NB4 (cell line): ENCODE measurements around the gene ZNF841.

Experiments used
- MYC ChIP-seq: IDR thresholded peaks from 2 replicates; pipeline ENCODE4 v1.6.1; 2011; ENCODE audit warnings: low read depth, low read length
- POLR2A ChIP-seq: IDR thresholded peaks from 2 replicates; pipeline ENCODE4 v1.6.1; 2011; ENCODE audit warnings: mild to moderate bottlenecking; ENCODE audit not compliant: insufficient read length; ENCODE audit errors: extremely low read depth
- TF ChIP-seq, protein P1 (sequence below): IDR thresholded peaks from one replicate; pipeline ENCODE4 v1.5.1; 2012; ENCODE audit warnings: low read depth, low read length
- TF ChIP-seq, protein P2 (sequence below): IDR thresholded peaks from 2 replicates; pipeline ENCODE4 v1.6.1; 2011; ENCODE audit warnings: low read depth, low read length

DNA sequence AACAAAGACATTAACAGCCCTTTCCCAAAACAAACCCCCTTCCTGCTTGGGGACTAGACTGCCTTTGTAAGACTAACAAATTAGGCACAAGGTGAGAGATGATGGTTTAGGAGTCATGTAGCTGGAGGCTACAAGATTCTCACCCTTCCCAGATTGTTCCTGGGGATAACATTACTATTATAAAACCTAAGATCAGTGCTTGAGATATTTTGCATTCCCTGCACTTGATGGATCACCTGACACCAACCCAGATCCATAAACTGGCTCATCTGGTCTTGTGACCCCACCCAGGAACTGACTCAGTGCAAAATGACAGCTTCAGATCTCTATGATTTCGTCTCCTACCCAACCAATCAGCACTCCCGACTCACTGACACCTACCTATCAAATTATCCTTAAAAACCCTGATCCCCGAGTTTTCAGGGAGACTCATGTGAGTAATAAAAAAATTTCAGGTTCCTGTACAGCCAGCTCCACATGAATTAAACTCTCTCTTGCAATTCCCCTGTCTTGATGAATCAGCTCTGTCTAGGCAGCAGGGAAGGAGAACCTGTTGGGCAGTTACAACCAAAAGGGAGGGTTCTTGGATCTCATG lies 46.5 kb upstream of the ZNF841 start:
- TF ChIP-seq, protein P1, sequence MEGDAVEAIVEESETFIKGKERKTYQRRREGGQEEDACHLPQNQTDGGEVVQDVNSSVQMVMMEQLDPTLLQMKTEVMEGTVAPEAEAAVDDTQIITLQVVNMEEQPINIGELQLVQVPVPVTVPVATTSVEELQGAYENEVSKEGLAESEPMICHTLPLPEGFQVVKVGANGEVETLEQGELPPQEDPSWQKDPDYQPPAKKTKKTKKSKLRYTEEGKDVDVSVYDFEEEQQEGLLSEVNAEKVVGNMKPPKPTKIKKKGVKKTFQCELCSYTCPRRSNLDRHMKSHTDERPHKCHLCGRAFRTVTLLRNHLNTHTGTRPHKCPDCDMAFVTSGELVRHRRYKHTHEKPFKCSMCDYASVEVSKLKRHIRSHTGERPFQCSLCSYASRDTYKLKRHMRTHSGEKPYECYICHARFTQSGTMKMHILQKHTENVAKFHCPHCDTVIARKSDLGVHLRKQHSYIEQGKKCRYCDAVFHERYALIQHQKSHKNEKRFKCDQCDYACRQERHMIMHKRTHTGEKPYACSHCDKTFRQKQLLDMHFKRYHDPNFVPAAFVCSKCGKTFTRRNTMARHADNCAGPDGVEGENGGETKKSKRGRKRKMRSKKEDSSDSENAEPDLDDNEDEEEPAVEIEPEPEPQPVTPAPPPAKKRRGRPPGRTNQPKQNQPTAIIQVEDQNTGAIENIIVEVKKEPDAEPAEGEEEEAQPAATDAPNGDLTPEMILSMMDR = no peak
- TF ChIP-seq POLR2A = no peak
- TF ChIP-seq, protein P2, sequence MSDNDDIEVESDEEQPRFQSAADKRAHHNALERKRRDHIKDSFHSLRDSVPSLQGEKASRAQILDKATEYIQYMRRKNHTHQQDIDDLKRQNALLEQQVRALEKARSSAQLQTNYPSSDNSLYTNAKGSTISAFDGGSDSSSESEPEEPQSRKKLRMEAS = no peak
- TF ChIP-seq MYC = no peak
